HG03139 (cell line): ENCODE results near the gene MAP7D3.

Source experiments
- ATAC-seq: cut with Tn5 transposase; IDR thresholded peaks from one replicate; pipeline ENCODE4 v1.9.1; 2021; ENCODE audit not compliant: unreplicated experiment

The MAP7D3 gene

GRCh38 chrX:136209016-136209738 lies 42.0 kb downstream of the MAP7D3 start:
- ATAC-seq, result no peak

- no peak for ATAC-seq
Measured at GRCh38 chrX:136207546-136207945, 43.7 kb downstream of the MAP7D3 start.

DNA sequence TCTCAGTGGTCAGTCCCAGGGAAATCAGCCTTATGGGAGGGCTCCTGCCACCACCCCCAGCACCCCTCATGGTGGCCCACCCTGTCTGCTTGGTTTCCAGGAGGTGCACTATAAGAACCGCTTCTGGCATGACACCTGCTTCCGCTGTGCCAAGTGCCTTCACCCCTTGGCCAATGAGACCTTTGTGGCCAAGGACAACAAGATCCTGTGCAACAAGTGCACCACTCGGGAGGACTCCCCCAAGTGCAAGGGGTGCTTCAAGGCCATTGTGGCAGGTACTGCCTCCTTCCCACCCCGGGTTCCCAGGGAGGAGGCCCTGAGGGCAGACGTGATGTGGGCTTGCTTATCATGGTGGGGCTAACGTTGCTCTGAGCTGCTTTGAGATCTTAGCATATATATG lies 44.3 kb downstream of the MAP7D3 start:
- no peak for ATAC-seq

- ATAC-seq, result no peak
Measured at GRCh38 chrX:136205882-136206380, 45.3 kb downstream of the MAP7D3 start.

DNA sequence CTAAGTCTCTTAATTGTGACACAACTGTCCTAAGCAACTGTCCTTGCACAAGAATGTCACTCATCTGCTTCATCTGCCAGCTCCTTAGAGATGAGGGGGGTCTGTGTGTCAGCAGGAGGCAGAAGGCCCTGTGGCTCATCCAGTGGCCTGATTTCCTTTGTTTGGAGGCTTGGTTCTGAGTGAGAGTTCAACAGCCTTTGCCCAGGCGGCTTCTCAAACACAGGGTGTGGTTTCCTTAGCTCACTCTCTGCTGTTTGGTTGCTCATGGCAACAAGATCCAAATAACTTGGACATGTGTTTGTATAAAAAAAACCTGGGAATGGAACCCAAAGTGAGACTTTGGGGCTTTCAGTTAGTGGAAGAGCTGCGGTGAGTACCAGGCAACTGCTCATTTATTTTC lies 46.6 kb downstream of the MAP7D3 start:
- no peak for ATAC-seq

DNA sequence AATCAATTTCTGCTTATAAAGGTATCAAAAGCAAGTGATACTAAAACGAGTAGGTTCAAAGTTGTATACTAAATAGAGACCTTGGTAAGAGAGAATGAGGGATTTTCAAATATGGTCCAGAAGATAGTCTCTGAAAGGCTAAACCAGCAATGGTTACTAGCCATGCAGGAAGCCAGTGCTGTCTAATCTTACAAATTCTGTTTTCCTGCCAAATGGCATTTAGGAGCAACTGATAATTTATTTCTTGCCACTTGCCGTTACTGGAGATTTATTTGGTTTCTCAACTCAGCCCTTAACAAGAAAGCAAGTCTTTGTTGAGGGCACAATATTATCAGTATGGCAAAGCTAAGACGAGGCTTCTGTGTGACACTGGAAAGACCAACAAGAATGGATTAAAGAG lies 47.2 kb downstream of the MAP7D3 start:
- no peak for ATAC-seq

DNA sequence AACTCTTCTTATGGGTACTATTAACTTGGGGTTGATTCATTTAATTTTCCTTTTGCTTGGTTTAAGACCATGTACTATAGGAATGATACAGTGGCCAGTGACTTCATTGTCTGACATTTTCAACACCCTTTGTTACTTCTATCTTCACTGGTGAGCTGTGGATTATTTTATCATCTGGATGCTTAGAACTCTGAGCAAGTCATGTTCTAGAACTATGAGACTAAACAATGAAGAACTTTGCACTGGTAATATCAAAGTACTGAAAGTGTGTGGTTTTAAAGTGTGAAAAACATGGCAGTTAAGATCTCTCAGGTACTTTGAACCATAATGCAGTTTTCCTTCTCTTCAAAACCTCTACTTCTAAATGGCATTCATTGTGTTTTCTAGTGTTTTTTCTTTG lies 47.8 kb downstream of the MAP7D3 start:
- ATAC-seq, result no peak

GRCh38 chrX:136202889-136203288 lies 48.3 kb downstream of the MAP7D3 start:
- ATAC-seq, result no peak

DNA sequence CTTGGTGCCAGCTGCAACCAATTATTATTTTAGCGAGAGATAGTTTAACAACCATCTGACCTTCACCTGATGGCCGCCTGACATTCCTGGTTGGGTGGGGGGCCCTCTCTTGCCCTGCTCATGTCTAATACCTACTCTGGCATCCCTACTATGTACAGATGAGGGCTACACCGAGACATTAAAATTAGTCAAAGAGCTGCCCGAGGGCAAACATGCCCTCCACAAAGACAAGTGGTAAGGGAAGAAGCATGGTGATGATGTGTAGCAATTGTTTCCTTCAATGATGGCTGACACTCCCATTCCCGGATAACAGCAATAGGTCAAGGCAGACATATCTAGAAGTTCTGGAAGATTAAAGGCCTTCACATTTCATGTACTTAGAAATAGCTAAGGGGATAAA lies 49.6 kb downstream of the MAP7D3 start:
- no peak for ATAC-seq

GRCh38 chrX:136200466-136200865 lies 50.7 kb downstream of the MAP7D3 start:
- no peak for ATAC-seq

DNA sequence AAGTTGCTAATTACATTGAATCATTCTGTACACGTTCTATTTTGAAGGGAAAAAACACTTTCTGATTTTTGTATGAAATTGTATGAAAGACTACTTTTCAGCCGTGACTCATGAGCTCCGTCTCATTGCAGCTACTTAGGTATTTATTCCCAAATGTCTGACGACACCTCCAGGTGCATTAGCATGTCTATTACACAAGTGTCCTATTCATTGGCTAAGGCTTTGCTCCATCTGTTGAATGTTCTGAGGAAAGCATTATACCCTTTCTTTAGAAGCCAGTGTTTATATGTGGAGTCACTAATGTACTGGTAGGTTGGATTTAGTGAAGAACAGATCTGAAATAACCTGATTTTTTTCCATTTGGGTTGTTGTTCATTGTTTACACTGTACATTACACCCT lies 51.8 kb downstream of the MAP7D3 start:
- no peak for ATAC-seq

DNA sequence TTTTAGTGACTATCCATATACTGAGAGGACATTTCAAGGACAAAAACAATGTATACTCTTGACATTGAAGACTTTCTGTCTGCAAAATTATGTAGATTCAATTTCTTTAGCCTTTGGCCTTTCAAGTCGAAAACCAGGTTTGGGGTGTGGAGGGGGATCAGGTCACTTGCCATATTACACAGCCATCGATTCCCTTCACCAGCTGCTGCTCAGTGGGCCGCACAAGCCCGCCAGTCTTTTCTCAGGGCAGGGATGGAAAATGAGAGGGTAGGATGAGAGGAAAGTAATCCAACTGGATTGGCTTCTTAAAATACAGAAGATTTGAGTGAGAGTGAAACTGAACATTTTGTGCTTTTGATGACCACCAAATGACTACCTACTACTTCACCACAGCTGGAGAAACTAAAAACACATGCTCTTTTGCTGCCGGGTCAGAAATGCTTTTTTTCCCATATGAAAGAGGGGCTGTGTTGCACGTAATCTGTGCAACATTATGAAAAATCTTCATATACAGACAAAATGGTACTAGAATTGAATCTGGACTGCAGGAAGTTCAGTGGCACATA lies 52.4 kb downstream of the MAP7D3 start:
- no peak for ATAC-seq

DNA sequence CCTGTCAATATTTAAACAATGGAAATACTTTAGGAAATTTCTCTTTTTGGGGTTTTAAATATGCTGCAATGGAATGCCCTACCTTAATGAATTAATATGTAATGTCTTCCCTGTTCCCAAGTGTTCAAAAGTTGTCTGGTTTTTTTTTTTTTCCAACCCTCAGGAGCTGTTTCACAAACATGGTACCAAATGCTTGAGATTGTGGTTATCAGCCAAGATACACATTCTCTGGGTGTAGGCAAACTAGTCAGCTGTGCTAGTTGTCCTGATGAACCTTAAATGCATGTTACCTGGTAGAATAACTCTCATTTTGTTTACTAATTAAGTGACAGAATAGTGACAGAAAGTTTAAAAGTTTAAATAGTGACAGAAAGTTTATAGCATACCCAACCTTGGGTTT lies 53.2 kb downstream of the MAP7D3 start:
- ATAC-seq, result no peak

GRCh38 chrX:136196691-136197155 lies 54.5 kb downstream of the MAP7D3 start:
- ATAC-seq, result no peak

DNA sequence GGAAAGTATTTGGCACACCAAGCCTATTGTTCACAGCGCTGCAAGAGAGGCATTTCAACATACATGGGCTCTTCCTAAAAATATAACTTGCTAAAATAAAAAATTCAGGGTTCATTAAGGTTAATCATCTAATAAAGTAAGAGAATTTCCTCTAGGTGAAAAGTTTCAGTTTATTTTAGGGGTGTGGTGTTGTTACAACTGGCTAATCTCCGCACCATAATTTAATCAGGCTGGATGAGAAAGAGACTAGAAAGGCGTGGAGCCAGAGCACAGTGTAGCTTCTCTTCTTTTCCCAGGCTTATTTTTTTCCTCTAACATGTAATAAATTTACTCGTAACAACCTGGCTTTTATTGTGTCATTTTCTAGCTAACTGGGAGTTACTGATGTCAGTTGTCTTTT lies 56.0 kb downstream of the MAP7D3 start:
- no peak for ATAC-seq

GRCh38 chrX:136194536-136194935 lies 56.7 kb downstream of the MAP7D3 start:
- no peak for ATAC-seq

GRCh38 chrX:136193771-136194170 lies 57.4 kb downstream of the MAP7D3 start:
- ATAC-seq, result no peak

DNA sequence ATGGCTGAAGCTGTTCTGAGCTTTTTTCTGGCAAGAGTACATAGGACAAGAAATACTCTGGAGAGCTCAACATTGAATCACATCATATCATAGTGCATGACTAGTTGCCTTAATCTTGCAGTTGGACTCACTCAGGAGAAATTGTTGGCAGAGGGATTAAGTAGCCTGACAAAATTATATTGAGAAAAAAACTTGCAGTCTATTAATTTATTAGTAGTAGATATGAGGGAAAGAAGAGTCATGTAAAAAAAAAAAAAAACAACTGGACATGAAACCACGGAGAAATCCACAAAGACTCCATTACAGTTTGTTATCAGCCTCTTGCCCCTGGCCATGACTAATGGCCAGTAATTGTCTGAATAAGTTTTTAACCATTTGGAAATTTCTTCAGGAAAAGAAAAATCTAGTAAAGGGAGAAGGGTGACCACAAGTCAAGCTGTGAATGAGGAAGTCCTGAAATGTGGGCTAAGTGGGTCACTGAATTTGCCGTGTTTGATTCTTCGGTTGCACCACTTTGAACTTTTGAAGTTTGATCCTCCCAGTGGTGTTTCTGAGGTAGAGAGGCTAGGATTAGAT lies 58.3 kb downstream of the MAP7D3 start:
- ATAC-seq, result no peak

DNA sequence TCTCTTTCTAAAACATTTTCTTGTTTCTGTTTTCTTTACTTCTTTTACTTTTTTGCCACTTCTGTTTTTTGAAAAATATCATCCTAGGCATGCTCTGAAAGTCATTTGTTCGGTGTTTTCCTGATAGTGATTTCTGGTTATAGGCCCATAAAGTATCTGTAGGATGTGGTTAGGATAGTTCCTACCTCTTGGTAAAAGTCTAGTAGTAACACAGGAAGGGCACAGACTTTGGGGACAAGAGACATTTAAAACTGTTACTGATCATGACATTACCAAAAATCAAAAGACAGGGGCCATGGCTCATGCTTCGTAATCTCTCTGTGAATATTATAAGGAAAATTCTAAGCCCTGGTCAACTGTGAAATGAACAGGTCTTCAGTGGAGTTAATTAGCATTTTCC lies 59.1 kb downstream of the MAP7D3 start:
- ATAC-seq, result no peak

GRCh38 chrX:136191171-136191570 lies 60.0 kb downstream of the MAP7D3 start:
- no peak for ATAC-seq

GRCh38 chrX:136190038-136190713 lies 61.0 kb downstream of the MAP7D3 start:
- no peak for ATAC-seq

GRCh38 chrX:136189222-136189621 lies 62.0 kb downstream of the MAP7D3 start:
- ATAC-seq, result no peak
